Measurements from ENCODE around the gene TCFL5. TPM values are rescaled to one million over a fixed set of nuclear protein-coding genes. Genes with fewer than 3 reads are reported as not detected.

TCFL5 gene
- total RNA-seq, 1 experiment from 2014 or later = 15.1 TPM

DNA sequence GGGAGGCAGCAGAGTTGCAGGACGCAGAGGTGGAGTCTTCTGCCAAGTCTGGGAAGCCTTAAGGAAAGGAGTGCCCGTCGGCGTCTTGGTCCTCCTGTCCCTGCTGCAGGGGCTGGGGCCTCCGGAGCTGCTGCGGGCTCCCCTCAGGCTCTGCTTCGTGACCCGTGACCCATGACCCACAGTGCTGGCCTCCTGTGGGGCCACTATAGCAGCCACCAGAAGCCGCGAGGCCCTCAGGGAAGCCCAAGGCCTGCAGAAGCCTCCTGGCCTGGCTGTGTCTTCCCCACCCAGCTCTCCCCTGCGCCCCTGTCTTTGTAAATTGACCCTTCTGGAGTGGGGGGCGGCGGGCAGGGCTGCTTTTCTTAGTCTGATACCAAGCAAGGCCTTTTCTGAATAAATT lies 48.0 kb downstream of the TCFL5 start:
- BruUV-seq (replicated peaks) = no TSS peak
- no peak for DNase-seq
- no peaks in the 10 kb centered on the region for H3K9me3 ChIP-seq
- Mint-ChIP-seq H3K4me1 (ENCODE audit: low read depth, unreplicated experiment) (peaks cover 11% of the 10 kb centered on the region), H3K4me3 (ENCODE audit: unreplicated experiment) (no peak overlapping the region), H3K27me3 (ENCODE audit: insufficient read depth, unreplicated experiment) (no peaks in the 10 kb centered on the region), H3K9me3 (ENCODE audit: unreplicated experiment) (no peaks in the 10 kb centered on the region), H3K27ac (ENCODE audit: unreplicated experiment) (no peak overlapping the region), H3K36me3 (ENCODE audit: insufficient read depth, unreplicated experiment) (peaks cover 44% of the 10 kb centered on the region)
- H3K36me3 ChIP-seq (ENCODE audit: control insufficient read depth, insufficient read depth, low read length) = peaks cover 18% of the 10 kb centered on the region
- intact Hi-C loops (cut with micrococcal nuclease; ENCODE audit: unreplicated experiment) = no loop called here
- TF ChIP-seq, protein P1, sequence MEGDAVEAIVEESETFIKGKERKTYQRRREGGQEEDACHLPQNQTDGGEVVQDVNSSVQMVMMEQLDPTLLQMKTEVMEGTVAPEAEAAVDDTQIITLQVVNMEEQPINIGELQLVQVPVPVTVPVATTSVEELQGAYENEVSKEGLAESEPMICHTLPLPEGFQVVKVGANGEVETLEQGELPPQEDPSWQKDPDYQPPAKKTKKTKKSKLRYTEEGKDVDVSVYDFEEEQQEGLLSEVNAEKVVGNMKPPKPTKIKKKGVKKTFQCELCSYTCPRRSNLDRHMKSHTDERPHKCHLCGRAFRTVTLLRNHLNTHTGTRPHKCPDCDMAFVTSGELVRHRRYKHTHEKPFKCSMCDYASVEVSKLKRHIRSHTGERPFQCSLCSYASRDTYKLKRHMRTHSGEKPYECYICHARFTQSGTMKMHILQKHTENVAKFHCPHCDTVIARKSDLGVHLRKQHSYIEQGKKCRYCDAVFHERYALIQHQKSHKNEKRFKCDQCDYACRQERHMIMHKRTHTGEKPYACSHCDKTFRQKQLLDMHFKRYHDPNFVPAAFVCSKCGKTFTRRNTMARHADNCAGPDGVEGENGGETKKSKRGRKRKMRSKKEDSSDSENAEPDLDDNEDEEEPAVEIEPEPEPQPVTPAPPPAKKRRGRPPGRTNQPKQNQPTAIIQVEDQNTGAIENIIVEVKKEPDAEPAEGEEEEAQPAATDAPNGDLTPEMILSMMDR (IDR thresholded peaks at IDR 0.05; ENCODE audit: insufficient read depth in 1 of 2, low read depth in 1 of 2, low read length in 1 of 2, severe bottlenecking in 1 of 2, unreplicated experiment in 1 of 2) = no peak
- peaks cover 23% of the 10 kb centered on the region for H3K4me1 ChIP-seq
- H3K27me3 ChIP-seq (replicated peaks; ENCODE audit: control insufficient read depth, insufficient read depth, low read length) = no peaks in the 10 kb centered on the region
- H3K4me3 ChIP-seq (ENCODE audit: low read depth, low read length) = no peak overlapping the region
- ChIA-PET POLR2A (no interaction called here), CTCF (no interaction called here)

DNA sequence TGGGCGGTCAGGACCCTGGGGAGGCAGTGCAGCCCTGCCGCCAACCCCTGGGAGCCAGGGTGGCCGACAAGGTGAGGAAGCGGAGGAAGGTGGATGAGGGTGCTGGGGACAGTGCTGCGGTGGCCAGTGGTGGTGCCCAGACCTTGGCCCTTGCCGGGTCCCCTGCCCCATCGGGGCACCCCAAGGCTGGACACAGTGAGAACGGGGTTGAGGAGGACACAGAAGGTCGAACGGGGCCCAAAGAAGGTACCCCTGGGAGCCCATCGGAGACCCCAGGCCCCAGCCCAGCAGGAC lies 48.8 kb downstream of the TCFL5 start:
- peaks cover 51% of the 10 kb centered on the region for H3K36me3 Mint-ChIP-seq (ENCODE audit: insufficient read depth, unreplicated experiment)
- POLR2A ChIA-PET = no interaction called here
- BruUV-seq (replicated peaks) = TSS peak; percentile 45
- H3K27me3 Mint-ChIP-seq (ENCODE audit: insufficient read depth, unreplicated experiment) = no peaks in the 10 kb centered on the region
- intact Hi-C loops (cut with micrococcal nuclease; ENCODE audit: unreplicated experiment) = no loop called here
- Histone ChIP-seq H3K4me3 (ENCODE audit: low read depth, low read length) (no peak overlapping the region), H3K9me3 (no peaks in the 10 kb centered on the region), H3K4me1 (peaks cover 23% of the 10 kb centered on the region), H3K27me3 (replicated peaks; ENCODE audit: control insufficient read depth, insufficient read depth, low read length) (no peaks in the 10 kb centered on the region), H3K36me3 (ENCODE audit: control insufficient read depth, insufficient read depth, low read length) (peaks cover 21% of the 10 kb centered on the region)
- H3K27ac Mint-ChIP-seq (ENCODE audit: unreplicated experiment) = peak overlapping the region; percentile 2
- CTCF ChIA-PET = interaction anchor here (1.0 kb wide), 1 partner anchor 17 kb away, joined by 3 read pairs; the partner anchor contains the start of gene MRGBP
- no peak for DNase-seq
- TF ChIP-seq, protein P1 (IDR thresholded peaks at IDR 0.05; ENCODE audit: insufficient read depth in 1 of 2, low read depth in 1 of 2, low read length in 1 of 2, severe bottlenecking in 1 of 2, unreplicated experiment in 1 of 2) = no peak
- H3K4me3 Mint-ChIP-seq (ENCODE audit: unreplicated experiment) = no peak overlapping the region
- no peaks in the 10 kb centered on the region for H3K9me3 Mint-ChIP-seq (ENCODE audit: unreplicated experiment)
- H3K4me1 Mint-ChIP-seq (ENCODE audit: low read depth, unreplicated experiment) = peaks cover 11% of the 10 kb centered on the region

DNA sequence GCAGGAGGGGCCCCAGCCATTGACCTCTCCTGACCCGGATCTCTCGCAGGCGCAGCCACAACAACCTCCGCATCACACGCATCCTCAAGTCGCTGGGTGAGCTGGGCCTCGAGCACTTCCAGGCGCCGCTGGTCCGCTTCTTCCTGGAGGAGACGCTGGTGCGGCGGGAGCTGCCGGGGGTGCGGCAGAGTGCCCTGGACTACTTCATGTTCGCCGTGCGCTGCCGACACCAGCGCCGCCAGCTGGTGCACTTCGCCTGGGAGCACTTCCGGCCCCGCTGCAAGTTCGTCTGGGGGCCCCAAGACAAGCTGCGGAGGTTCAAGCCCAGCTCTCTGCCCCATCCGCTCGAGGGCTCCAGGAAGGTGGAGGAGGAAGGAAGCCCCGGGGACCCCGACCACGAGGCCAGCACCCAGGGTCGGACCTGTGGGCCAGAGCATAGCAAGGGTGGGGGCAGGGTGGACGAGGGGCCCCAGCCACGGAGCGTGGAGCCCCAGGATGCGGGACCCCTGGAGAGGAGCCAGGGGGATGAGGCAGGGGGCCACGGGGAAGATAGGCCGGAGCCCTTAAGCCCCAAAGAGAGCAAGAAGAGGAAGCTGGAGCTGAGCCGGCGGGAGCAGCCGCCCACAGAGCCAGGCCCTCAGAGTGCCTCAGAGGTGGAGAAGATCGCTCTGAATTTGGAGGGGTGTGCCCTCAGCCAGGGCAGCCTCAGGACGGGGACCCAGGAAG lies 49.3 kb downstream of the TCFL5 start:
- Mint-ChIP-seq H3K27ac (ENCODE audit: unreplicated experiment) (peak overlapping the region; percentile 7), H3K9me3 (ENCODE audit: unreplicated experiment) (no peaks in the 10 kb centered on the region), H3K27me3 (ENCODE audit: insufficient read depth, unreplicated experiment) (no peaks in the 10 kb centered on the region), H3K4me1 (ENCODE audit: low read depth, unreplicated experiment) (peaks cover 11% of the 10 kb centered on the region), H3K36me3 (ENCODE audit: insufficient read depth, unreplicated experiment) (peaks cover 55% of the 10 kb centered on the region), H3K4me3 (ENCODE audit: unreplicated experiment) (no peak overlapping the region)
- TF ChIP-seq, protein P1 (IDR thresholded peaks at IDR 0.05; ENCODE audit: insufficient read depth in 1 of 2, low read depth in 1 of 2, low read length in 1 of 2, severe bottlenecking in 1 of 2, unreplicated experiment in 1 of 2) = no peak
- no peak for DNase-seq
- intact Hi-C loops (cut with micrococcal nuclease; ENCODE audit: unreplicated experiment) = no loop called here
- H3K27me3 ChIP-seq (replicated peaks; ENCODE audit: control insufficient read depth, insufficient read depth, low read length) = no peaks in the 10 kb centered on the region
- BruUV-seq (replicated peaks) = no TSS peak
- CTCF ChIA-PET = interaction anchor here (0.6 to 1.0 kb wide), 2 partner anchors 16 to 18 kb away, joined by 3 read pairs; partner anchors contain the start of gene MRGBP
- peaks cover 26% of the 10 kb centered on the region for H3K36me3 ChIP-seq (ENCODE audit: control insufficient read depth, insufficient read depth, low read length)
- H3K9me3 ChIP-seq = no peaks in the 10 kb centered on the region
- POLR2A ChIA-PET = no interaction called here
- no peak overlapping the region for H3K4me3 ChIP-seq (ENCODE audit: low read depth, low read length)
- H3K4me1 ChIP-seq = peaks cover 22% of the 10 kb centered on the region

All from Caco-2 (cell line).